B cell (primary cell): ENCODE measurements around the gene TAS2R40.

ENCODE experiments used
- EZH2 ChIP-seq: IDR thresholded peaks from 2 replicates; pipeline ENCODE4 v1.6.1; 2012; ENCODE audit warnings: borderline replicate concordance, low read depth, mild to moderate bottlenecking, moderate library complexity, low read length; ENCODE audit not compliant: insufficient read depth, poor library complexity, severe bottlenecking
- TF ChIP-seq, protein P1 (sequence below): fragments of 200-600 bp; IDR thresholded peaks from one replicate; pipeline ENCODE4 v1.8.0; 2022; ENCODE audit warnings: antibody characterized with exemption, mild to moderate bottlenecking

DNA sequence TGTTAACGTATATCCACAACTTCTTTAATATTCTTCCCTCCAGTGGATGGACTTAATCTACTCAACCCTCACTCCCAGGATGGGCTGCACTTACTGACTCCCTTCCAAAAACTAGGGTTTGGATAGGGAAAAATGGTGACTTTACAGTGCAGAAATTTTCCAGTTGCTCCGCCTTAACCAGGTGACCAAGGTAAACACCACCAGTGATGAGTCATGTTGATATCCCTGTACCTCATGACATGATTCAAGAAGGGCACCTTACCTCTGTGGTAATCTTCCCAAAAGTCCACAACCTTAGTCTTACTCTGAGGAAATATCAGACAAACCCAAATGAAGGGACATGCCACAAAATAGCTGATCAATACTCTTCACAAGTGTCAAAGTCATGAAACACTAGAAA is 37.9 kb downstream of the TAS2R40 start:
- TF ChIP-seq, protein P1, sequence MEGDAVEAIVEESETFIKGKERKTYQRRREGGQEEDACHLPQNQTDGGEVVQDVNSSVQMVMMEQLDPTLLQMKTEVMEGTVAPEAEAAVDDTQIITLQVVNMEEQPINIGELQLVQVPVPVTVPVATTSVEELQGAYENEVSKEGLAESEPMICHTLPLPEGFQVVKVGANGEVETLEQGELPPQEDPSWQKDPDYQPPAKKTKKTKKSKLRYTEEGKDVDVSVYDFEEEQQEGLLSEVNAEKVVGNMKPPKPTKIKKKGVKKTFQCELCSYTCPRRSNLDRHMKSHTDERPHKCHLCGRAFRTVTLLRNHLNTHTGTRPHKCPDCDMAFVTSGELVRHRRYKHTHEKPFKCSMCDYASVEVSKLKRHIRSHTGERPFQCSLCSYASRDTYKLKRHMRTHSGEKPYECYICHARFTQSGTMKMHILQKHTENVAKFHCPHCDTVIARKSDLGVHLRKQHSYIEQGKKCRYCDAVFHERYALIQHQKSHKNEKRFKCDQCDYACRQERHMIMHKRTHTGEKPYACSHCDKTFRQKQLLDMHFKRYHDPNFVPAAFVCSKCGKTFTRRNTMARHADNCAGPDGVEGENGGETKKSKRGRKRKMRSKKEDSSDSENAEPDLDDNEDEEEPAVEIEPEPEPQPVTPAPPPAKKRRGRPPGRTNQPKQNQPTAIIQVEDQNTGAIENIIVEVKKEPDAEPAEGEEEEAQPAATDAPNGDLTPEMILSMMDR: no peak
- no peak for TF ChIP-seq EZH2
